A549 (cell line): ENCODE measurements around the gene CD48.

Source experiments
- CEBPB ChIP-seq, 2 experiments: fragments of >200 bp in 1 of 2; sonication (Bioruptor Twin) in 1 of 2; formaldehyde crosslinking in 1 of 2; IDR thresholded peaks; 2 replicates each; pipeline ENCODE4 v1.6.1; 2012 to 2016
- CTCF ChIP-seq: fragments of >200 bp; sonication (Bioruptor Twin); formaldehyde crosslinking; IDR thresholded peaks from 3 replicates; pipeline ENCODE4 v1.5.1; 2016
- MAFK ChIP-seq: fragments of 450-650 bp; IDR thresholded peaks from 2 replicates; pipeline ENCODE4 v1.6.1; 2014; ENCODE audit not compliant: partially characterized antibody

GRCh38 chr1:160741092-160741501 lies 29.5 kb upstream of the CD48 start:
- TF ChIP-seq CTCF (no peak), CEBPB (IDR thresholded peaks at IDR 0.05) (no peak), MAFK (no peak)
